HG02610 (cell line): ENCODE measurements around the gene RMND5A.
A peak's percentile ranks its signal among the peaks of the same experiment; 100 is the strongest.
"Not testable (repeated sequence)": the region's sequence is repeated elsewhere in the genome, so short reads cannot be mapped to it uniquely, and the experiment has no call there.

ENCODE experiments used
- ATAC-seq: cut with Tn5 transposase; IDR thresholded peaks from one replicate; pipeline ENCODE4 v1.9.1; 2021; ENCODE audit warnings: mild to moderate bottlenecking, moderate library complexity; ENCODE audit not compliant: unreplicated experiment

RMND5A gene

DNA sequence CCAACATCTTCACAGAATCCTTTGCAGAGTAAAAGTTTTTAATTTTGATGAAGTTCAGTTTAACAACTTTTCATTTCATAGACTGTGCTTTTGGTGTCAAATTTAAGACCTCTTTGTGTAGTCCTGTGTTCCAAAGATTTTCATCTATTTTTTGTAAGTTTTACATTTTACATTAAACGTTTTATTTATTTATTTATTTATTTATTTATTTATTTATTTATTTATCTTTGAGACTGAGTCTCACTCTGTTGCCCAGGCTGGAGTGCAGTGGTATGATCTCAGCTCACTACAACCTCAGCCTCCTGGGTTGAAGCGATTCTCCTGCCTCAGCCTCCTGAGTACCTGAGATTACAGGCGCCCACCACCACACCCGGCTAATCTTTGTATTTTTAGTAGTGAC, 12.0 kb upstream of the RMND5A start:
- ATAC-seq: not testable (repeated sequence)

DNA sequence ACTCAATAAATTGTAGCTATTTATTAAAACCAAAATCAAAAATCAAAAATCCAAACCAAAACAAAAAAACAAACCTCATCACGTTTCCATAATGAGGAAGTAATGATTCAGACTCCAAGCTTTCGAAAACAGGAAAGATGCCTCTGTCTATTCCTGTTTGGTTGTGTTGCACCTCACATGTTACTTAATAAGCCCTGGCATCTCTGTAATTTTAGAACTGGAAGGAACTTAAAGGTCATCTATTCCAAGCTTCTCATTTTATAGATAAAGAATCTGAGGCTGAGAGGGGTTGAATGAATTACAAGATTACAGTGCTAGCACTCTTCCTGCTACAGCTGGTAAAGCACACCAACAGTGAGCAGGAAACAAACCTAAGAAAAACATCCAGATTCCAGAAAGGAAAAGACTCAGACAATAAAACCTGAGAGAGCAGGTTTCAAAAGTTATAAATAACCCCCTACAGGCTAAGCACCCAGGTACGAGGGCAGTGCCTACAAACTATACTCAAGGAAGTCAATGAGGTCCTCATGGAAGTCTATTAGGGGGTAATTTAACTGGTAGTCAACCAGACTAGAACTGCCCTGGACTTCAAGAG, 5.4 kb upstream of the RMND5A start:
- ATAC-seq: not testable (repeated sequence)

DNA sequence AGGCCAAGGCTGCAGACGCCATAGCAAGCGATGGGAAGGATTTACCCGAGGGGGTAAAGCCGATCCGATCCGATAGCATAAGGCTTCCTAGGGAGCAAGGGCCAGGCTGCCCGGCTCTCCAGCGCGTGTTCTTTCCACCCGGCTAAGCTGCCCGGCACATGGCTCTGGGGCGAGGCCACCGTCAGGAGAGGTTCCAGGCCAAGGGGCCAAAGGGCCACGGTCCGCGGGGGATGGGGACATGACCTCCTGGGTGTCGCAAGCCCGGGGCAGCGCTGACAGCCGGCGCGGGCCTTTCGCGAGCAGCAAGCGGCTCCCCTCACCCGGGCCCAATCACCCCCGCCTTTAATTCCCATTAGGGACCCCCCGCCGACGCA, 841 bp upstream of the RMND5A start:
- ATAC-seq: not testable (repeated sequence)

DNA sequence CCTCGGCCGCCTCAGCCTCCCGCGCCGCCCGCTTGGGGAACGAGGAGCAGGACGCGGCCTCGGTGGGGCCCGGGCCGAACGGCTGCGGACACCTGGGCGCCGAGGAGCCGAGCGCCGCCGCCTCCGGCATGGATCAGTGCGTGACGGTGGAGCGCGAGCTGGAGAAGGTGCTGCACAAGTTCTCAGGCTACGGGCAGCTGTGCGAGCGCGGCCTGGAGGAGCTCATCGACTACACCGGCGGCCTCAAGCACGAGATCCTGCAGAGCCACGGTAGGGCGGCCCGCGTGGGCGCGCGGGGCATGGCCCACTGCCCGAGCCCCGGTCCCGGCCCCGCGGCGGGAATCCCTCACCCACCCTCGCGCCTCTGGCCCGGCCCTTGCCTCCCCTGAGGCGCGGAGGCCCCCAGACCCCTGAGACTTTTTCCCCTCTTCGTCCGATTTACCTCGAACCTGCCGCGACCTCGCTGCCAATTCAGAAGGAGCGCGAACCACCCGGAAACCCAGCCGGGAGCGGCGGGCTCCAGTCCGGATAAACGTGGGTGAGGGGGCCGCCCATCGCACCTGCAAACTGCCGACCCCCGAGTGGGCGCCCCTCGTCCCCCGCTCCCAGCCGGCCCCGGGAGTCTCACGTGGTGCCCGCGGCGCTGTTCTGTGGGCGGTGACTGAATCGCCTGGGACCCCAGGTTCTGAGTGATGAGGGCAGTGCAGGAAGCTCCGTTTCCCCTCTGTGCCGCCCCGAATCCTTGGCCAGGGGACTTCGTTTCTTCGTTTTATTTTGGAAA, 639 bp downstream of the RMND5A start:
- ATAC-seq: peak; percentile 25

DNA sequence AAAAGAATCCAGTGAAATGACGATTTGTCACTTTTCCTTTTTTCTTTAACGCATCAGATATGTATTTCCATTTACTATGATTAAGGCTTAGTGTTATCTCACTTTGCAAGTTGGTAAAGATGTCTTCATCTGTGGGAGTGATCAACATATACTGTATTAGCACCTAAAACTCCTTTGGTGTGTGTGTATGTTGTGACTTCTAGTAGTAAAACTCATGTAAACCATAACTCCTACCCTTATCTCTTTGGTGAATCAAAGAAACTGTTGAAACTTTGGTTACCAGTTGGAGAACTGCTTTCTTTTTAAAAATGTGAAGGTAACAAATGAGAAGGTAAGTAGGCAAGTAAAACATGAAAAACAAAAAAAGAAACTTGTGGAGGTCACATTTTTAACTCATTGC, 5.6 kb downstream of the RMND5A start:
- not testable (repeated sequence) for ATAC-seq

DNA sequence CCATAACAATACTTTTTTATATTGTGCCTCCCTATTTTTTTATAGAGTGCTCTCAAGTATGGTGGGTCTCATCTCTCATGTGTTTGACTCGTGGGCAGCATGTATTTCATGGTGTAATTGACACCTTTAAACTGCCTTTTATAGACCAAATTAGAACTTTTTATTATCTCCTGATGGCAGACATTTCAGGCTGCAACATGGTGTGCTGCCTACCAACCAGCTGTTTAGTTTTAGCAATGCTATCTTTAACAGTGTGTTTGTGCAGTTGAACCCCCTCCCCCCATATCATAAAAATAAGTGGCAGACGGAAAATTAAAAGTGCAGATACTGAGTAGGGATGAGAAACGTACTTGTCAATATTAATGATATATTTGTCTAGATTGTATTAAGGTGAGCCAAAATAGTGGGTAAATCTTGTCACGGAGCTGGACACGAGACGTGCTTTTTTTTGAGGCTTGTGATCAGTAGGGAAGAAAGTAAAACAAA, 12.0 kb downstream of the RMND5A start:
- not testable (repeated sequence) for ATAC-seq

DNA sequence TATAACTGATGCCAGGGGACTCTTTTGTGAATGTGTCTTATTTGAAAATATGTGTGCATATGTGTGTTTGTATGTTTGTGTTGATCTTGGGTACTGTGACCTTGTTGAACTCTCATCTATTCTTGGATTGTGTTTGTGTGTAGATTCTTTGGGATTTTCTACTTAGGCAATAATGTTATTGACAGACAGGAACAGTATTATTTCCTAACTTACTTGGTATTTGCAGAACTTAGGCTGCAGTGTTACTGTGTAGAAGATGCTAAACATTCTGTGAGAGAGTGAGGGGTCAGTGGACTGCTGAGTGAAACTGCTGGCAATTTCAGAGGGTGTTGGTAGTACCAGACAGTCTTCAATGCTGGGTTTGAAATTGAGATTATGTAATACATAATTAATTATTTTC, 12.7 kb downstream of the RMND5A start:
- not testable (repeated sequence) for ATAC-seq

DNA sequence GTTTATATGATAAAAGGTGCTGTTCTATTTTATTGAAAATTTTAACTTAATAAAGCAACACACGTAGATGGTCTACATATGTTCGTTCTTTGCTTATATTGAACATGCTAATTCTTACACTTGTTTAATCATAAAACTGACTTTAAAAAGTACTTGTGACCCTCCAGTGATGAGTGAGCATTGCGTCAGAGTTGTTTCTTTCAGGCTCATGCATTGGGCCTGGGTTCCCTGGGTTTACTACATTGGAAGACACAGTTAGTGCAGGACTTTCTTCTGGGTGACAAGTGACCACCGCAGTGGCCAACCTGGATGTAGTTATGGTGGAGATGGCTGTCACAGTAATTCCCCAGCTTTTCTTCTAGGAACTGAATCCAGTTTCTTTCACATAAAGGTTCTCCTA, 13.4 kb downstream of the RMND5A start:
- not testable (repeated sequence) for ATAC-seq

DNA sequence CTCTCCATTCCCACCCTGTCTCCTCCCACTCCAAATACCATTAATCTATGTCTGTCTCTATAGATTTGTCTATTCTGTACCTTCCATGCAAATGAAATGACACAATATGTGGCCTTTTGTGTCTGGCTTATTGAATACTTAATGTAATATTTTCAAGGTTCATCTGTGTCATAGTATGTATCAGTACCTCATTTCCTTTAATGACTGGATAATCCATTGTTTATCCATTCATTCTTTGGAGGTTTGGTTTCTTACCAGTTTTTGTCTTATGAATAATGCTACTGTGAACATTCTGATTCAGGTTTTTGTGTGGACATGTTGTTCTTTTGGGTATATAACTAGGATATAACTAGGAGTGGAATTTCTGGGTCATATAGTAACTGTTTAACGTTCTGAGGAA, 14.8 kb downstream of the RMND5A start:
- ATAC-seq: not testable (repeated sequence)

DNA sequence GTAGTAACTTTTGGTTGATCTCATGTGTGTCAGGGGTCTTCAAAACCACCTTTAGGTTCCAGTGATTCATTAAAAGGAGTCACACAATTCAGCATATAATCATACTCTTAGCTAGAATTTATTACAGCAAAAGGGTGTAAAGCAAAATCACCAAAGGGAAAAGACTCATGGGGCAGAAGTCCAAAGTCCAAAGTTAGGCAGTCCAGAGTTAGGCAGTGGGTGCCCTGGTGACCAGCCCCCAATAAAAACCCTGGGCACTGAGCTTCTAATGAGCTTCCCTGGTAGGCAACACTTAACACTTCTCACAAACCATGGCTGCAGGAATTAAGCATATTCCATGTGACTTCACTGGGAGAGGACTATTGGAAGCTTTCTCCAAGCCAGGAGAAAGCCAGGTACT, 19.4 kb downstream of the RMND5A start:
- ATAC-seq: not testable (repeated sequence)

DNA sequence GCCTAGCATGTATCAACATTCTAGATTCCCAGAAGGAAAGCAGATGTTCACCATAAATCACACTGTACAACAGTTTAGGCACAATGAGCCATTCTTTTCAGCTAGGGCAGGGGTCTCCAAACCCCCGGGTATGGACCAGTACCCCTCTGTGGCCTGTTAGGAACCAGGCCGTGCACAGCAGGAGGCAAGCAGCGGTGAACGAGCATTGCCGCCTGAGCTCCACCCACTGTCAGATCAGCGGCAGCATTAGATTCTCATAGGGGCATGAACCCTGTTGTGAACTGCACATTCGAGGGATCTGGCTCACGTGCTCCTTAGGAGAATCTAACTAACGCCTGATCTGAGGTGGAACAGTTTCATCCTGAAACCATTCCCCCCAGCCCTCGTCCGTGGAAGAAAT, 19.8 kb downstream of the RMND5A start:
- not testable (repeated sequence) for ATAC-seq

DNA sequence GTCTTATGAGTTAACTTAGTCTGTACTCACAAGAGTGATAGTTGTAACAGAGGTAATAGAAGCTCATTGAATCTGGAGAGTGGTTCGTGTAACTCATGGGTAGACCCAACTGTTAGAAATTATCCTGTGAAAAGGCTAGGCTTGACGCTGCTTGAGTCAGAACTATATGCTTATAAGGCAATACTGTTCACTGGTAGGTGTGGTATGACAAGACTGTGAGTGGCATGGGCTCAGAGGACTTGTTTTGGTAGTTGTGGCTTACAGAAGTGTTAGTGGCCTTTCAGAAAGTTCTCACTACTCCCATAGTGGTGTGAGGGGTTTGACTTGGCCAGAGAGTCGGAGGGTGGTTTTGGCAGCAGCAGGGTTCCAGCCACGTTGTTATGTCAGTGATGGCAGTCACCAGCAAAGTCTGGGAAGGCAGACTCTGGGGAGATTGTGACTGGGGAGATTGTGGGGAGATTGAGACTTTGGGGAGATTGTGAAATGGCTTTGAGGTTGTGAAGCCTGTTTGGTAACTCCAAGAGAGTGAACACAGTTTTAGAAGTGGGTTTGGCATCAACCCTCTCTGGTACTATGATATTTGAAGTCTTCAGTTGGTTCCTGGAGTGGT, 21.9 kb downstream of the RMND5A start:
- not testable (repeated sequence) for ATAC-seq

DNA sequence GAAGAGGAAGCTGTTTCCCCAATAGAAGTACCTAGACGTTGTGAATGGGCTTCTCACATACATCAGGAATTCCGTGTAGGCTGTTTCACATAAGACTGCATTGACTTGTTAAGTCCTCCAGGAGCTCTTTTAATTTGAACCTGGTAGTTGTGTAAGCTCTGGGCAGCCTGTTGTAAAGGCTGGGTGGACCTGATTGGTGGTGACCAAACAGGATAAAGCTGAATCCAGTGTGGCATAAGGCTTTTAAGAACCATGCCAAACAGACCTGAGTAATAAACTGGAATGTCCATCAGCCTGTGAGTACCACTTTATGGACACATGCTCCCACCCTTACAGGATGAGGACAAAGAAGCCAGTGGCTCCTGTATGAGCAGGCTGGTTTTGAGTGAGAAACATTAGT, 24.1 kb downstream of the RMND5A start:
- ATAC-seq: no peak

DNA sequence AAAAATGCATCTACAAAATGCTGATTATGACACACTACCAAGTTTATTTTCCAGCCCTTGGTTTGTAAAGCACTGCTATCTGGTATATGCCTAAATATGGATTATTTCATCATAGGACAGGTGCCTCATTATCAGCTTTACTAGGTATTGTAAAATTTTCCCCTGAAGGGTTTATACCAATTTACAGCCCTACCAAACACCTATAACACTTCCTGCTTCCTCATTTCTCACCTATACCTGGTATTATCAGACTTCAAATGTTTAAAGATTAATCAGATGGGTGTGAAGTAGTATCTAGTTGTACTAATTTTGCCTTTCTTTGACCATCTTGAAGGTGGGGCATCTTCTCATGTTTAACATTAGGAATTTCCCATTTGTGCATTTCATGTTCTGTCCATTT, 26.8 kb downstream of the RMND5A start:
- ATAC-seq: no peak

DNA sequence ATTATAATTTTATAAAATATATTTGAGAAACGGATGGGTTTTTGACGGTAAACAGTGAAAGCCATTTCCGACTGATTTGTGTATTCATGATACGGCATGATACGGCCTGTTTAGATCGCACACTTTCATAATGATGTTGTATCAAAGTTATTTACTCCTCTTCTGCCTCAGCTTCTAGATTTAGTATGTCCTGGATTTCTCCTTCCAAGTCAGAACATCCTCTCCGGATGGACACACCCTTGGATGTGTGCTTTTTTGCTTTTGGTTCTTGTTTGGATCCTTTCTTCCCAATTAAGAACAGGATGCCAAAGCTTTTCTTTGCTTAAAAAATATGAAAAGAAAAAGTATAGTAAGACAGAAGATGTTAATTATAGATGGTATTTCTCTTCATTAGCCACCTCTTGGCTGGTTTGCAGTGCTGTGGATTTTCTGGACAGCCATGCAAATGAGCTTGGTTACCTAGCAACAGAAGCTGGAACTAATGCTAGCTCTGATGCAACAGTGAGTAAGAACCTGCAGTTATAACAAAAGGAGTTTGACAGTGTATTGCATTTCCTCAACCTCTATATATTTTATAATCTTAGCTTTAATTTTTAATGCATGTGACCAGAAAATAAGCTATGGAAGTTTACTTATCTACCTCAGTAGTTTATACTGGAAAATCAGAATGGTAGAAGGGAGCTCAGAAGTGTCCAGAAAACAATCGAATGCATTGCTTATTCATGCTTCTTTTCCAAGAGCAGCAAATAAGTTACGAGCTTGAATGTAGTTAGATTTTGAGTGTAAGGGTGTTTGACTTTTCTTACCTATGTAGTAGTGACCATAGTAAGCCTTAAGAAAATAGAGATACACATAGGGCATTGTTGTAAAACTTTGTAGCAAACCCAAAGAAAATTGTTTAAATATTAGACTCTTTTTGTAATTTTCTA, 27.9 kb downstream of the RMND5A start:
- ATAC-seq: peak; percentile 63

DNA sequence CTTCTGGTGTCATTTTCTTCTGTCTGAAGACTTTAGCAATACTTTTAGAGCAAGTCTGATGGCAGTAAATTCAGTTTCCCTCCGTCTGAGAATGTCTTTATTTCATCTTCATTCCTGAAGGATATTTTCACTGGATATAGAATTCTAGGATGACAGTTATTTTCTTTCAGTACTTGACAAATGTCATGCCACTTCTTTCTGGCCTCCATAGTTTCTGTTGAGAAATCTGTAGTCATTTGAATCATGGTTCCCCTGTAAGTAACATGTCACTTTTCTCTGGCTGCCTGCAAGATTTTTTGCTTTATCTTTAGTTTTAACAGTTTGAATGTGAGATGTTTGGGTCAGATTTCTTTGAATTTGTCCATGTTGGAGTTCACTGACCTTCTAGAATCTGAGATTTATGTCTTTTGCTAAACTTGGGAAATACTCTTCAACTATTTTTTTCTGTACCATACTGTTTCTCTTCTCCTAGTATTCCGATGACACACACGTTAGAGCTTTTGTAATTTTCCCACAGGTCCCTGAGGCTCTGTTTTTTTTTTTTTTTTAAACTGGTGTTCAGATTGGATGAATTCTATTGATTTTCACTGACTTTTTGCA, 30.2 kb downstream of the RMND5A start:
- no peak for ATAC-seq

DNA sequence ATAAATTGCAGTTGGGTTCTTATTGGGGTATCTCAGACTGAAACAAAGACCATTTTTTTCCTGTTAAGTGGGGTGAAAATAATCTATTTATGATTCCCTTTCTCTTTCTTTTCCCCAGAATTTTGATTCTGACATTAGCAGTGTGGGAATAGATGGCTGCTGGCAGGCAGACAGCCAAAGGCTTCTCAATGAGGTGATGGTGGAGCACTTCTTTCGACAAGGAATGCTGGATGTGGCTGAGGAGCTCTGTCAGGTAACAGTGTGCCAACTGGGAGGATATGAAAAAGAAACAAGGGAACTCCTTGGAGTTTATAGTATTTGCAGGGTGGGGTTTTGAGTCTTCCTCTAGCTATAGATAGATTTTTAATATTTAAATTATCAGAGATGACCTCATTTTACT, 31.7 kb downstream of the RMND5A start:
- no peak for ATAC-seq

DNA sequence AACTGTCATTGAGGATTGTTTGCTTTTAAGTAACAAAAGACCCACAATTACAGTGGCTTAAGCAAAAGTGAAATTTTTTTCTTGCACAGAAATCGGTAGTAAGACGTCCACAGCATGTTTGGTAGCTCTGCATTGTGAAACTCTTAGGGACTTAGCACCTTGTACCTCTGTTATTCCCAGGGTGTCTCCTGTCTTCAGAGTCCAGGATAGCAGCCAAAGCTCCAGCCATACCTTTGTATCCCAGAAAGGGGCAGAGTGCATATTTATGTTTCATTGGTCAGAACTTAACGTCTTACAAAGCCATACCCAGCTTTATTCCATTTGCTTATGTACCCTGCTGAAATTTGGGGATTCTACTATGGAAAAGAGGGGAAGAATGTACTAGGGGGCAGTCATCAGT, 32.8 kb downstream of the RMND5A start:
- no peak for ATAC-seq

DNA sequence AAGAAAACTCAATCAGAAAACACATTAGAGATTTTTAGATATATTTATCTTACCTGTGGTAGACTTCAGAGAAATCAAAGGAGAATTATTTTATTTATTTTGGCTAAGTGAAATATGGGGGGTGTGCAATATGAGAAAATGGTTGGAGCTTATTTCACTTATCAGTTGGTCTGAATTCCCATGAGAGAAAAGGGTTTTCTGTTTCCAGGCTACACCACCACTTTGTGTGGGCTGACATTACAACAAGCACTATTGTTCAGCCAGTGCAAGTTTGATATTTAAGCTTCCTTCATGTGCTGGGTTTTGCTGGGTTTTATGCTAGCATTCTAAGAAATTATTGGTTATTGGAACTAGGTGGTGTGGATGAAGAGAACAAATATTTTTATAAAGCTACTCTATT, 33.5 kb downstream of the RMND5A start:
- ATAC-seq: no peak

DNA sequence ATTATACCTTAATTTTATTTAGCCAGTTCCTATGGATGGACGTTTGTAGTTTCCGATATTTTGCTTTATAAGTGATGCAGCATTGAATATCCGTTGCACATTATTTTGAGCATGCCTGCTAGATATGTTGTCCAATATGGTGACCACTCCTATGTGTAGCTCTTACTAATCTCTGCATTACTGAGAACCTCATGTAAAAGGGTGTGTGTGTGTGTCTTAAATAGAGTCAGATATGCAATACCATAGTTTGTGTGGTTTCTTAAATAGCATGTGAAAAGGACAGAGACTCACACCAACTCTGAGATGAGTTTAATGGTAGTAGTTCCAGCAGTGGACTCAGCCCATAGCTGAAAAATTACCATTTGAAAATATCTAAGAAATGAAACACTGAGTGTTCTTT, 38.3 kb downstream of the RMND5A start:
- no peak for ATAC-seq

DNA sequence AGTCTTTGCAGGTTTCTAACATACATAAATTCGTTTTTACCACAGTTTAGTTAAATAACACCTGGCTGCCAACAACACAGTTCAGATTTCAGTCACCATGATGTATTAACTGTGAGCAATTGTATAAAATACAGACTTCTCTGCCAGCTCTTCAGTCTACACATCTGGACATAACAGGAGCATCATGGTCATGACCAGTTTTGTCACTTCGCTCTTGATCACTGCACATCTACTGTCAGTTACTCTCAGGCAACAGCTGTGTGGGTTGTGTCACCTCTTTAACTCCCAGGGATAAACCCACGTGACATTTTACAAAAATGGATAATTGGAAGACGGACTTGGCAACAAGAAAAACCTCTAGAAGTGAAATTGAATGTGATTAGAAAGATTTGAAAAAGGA, 40.3 kb downstream of the RMND5A start:
- no peak for ATAC-seq
